SKM-1 (cell line): ENCODE results near the gene CHRNG.

Source experiments
- DNase-seq: peaks from one replicate; lab custom pipeline; 2025; ENCODE audit not compliant: unreplicated experiment; lab: John Stamatoyannopoulos, UW

CHRNG gene

GRCh38 chr2:232539298-232540231 lies at the start of gene CHRNG:
Gene CHRNG, plus strand, starts transcription at chr2:232539692. Its CDS starts 56 bp downstream, at chr2:232539748.
- no peak for DNase-seq

DNA sequence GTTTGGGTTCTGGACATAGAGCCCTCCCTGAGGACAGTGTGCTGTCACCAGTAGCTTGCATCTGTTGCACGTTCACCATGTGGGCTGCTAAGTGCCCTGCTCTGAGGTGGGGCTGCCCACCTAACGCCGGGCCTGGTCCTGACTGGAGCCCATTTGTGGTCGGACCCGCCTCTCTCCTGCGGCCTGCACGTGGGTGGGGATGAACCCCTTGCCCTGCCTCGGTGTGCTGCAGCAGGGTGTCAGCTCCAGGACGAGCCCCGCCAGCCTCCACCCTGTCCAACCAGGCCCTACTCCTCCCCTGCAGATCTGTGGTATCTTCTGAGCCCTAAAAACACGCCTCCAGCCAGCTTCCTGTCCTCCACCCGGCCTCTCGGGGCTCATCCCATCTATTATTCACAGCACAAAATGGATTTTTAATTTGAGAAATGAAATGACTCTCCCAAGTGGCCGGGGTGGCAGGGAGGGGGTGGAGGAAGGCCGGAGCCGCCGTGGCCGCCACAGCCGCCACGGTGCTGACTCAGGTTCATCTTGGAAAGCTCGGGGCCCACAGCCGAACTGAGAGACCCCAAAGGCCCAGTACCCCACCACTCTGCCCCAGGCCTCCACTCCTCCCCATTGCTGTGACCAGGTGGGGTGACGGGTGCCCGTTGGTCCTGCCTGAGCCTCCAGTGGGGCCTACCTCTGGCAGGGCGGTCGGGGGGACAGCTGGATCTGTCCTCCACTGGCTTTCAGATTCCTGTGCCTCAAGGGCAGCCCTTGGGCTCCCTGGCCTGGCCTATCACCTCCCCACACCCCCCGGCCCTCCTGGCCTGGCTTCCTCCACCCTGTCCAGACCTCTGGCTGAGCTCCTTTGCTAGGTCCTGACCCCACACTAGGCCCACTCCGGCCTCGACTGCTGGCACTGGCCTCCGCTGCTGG lies 49.0 kb upstream of the CHRNG start:
- DNase-seq, result no peak

DNA sequence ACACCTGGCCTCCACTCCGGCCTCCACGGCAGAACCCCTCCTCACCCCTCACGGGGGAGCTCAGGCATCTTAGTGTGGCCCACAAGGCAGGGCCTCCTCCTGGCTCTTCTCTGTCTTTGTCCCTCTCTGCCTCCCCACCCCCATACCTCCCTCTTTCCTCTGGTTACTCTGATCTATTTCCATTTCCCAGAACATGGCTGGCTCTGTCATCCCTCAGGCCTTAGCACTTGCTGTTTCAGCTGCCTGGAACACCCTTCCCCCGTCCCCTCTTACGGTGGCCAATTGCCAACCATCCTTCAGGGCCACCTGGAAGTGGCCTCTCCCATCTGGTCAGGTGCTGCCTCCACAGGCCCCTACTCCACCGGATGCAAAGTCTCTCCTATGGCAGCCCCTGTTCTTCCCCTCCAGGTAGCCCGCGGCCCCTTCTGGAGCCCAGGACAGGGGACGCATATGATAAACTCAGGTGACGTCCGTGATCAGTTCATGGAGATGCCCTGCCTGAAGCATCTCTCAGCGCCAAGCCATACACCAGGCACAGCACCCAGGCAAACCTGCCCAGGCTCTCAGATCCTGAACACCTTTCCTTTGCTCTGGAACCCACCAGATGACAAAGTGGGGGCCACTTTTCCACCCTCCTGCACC lies 48.2 kb upstream of the CHRNG start:
- DNase-seq, result no peak

DNA sequence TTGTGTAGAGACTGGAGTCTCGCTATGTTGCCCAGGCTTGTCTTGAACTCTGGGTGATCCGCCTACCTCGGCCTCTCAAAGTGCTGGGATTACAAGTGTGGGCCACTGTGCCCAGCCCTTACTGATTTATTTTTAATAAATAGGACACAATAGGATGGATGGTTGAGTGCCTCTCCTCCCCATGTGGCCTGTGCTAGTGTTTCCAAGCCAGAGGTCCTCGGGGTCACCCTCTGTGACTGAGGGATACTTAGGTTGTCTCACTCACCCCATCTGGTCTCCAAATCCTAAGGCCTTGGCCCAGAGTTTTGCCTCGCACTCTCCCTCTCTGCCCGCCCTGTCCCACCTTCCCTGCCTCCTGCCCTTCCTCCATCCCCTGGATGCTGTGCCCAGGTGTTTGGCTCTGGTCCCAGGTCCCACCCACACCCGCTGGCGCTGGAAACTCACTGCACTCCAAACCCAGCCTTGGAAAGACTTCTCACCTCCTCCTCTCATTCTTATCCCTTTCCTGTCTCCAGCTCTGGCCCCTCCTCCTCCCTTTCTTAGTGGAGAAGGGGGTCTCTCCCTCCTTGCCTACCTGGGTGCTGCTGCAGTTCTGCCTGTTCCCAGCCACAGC lies 47.1 kb upstream of the CHRNG start:
- DNase-seq, result no peak

GRCh38 chr2:232492963-232493700 lies 46.4 kb upstream of the CHRNG start:
- DNase-seq, result no peak

GRCh38 chr2:232493701-232494474 lies 45.6 kb upstream of the CHRNG start:
- DNase-seq, result no peak

DNA sequence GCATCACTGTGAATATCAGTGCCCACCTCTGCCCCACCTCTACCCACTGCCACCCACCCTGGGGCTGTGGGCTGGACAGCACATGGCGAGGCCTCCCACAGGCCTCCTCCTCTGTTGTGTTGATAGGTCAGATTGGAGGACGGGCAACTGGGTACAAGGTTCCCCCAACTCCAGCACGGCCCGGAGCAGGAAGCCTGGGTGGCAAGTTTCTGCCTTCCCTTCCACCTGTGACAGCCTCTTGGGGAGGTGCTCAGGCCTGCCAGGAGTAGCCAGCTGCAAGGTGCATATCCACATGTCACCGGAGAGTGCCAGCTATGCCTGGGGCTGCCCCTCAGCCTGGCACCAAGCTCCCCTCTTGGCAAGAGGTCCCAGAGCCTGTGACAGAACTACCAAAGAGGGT lies 45.0 kb upstream of the CHRNG start:
- no peak for DNase-seq

DNA sequence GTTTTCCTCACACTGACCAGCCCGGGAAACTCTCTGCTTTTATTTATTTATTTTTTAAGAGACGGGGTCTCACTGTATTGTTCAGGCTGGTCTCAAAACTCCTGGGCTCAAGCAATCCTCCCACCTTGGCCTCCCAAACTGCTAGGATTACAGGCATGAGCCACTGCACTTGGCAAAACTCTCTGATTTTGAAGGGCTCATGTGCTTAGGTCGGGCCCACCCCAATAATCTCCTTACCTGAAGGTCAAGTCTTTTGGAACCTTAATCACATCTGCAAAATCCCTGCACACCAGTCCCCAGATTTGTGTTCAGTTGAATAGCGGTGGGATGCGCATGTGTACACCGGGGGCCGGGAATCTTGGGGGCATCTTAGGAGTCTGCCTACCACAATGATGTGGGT lies 44.2 kb upstream of the CHRNG start:
- DNase-seq, result no peak

DNA sequence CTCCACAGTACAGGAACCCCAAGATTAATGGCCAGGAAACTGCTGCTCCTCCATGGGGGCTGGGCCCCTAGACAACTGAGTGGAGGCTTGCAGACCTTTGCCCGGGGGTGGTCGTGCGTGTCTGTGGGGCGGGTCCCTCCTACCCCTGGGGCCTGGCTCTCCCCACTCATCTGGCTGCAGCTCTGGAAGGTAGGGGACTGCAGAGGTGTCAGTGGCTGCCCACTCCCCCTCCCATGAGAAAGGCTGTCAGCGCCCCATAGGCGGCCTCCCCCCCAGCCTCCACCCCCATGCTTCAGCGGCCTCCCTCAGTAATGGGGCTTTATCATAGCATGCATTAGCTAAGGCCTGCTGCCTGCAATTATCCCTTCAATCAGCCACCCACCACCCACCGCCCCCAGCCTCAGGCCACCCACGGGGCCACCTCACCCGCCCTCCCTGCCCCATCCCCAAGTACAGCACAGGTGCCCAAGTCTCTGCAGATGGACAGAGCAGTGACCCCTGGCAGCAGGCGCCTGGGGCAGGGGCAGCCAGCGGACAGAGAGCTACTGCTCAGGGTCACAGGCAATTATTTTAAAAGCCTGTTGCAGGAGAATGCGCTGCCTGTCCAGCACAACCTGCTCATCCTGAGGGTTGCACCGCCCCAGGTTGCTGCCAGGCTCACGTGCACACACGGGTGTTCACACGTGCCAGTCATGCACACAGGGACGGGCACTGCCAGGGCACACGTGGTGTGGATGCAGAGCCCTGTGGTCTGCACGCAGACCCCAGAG lies 42.8 kb upstream of the CHRNG start:
- DNase-seq, result no peak

- no peak for DNase-seq
Observed at GRCh38 chr2:232497348-232497747, 42.1 kb upstream of the CHRNG start.

DNA sequence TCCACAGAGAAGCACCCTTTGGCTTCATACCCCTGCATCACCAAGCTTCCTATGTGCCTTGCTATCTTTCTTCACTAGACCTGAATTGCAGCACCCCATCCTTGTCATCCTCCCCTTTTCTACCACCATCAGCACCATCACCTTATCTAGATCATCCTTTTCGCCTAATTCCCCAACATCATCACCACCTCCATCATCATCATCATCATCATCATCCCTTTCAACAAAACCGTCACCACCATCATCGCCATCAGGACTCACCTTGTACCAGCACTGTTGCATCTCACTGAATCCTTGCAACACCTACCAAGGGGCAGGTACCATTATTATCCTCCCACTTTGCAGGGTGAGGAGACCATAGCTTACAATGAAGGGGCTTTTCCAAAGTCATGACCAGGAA lies 41.0 kb upstream of the CHRNG start:
- no peak for DNase-seq

GRCh38 chr2:232501331-232501771 lies 38.1 kb upstream of the CHRNG start:
- no peak for DNase-seq

DNA sequence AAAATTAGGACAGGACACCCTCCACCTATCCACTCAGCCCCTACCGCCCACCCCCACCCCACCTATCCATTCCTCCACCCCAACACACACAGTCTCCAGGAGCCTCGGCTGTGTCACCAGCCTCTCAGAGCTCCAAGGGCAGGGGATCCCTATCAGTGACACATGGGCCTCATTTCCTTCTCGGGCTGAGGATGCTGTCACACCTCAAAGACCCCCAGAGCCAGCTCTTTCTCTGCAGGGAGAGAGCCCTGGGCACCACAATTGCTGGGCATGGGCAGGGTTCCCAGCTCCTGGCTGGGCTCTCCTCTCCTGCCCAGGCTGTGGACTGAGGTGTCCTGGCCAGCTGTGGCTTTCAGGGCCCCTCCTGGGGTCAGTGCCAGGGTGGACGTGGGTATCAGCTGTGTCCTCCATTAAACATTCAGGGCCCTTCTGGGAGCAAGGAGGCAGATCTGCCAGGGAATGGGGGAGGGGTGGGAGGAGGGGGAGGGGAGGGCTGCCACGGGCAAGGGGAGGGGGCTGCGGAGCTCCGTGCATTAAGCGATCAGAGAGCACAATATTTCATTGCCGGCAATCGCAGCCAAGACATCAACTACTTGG lies 37.6 kb upstream of the CHRNG start:
- DNase-seq, result no peak

- DNase-seq, result no peak
Observed at GRCh38 chr2:232502511-232502910, 37.0 kb upstream of the CHRNG start.

DNA sequence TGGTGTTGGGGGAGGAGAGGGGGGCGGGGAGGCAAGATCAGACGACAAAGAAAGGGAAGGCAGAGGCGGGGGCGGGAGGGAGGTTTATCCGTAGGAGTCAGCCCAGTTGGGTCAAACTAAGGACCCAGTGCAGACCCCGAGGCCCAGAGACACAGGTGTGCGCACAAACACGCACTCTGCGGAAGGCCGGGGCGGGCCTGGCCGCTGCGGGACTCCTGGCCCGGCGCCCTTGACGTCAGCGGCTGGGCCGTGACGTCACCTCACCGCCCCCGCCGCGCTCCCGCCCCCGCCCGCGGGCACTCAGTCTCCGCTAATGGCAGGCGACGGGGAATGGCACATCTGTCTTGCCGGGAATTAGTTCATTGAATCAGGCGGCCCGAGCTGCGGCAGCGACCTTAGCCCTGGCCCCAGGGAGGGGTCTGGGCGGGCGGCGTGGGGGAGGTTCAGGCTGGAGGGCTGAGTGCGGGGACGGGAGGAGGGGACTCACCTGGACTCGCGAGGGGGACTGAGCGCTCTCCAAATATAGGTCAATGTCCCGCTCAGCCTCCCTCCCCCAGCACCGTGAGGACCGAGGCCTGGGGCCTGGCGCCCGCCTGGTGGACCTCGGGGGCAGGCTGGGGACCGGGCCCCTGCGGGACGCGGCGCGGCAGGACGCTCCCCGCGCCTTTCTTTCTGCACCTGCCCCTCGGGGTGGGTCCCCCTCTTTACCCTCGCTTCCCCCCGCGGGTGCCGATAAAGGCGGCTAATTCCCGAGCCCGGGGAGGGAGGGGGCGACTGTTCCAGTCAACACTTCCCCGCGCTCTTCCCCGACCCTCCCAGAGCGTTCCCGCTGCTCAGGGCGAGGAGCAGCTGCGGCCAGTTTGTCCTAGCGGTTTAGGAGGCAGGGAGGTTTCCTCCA lies 36.3 kb upstream of the CHRNG start:
- no peak for DNase-seq

DNA sequence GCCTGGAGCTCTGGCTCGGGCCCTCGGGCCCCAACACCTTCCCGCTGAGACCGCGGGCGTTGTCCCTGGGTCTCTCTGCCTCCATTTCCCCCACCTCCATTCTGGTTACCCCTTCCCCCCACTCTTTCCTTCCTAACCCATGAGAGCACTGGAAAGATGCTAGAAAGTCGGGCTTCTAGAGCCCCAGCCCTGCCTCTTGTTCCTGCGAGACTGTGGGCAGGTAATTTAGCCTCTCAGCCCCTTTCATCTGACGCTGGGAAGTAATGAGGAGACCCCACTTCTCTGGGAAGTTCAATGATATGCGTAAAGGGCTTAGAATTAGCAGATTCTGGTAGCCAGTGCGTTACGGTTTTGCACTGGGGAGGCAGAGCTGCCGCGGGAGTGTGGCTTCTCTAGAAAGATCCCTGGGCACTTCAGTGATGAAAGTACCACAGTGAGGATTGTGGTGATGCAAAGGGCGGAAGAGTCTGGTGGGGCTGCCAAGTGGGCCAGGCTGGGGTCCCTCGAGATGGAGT lies 35.6 kb upstream of the CHRNG start:
- no peak for DNase-seq

DNA sequence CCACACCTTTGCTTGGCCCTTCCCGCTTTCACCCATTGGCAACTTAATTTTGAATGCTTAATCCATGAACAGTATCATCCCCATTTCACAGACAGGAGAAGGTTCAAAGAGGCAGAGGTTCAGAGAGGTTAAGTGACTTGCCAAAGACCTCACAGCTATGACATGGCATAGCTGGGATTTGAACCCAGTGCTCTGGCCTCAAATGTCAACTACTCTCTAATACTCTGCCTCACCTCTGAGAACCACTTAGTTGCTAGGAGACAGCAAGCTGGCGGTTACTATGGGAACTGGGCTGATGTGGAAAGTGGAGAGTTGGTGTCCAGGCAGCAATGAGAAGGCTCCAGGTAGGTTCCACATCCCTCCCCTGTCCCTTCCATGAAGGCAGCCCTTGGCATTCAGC lies 35.1 kb upstream of the CHRNG start:
- DNase-seq, result no peak
